Activated CD4-positive, alpha-beta T cell treated with anti-CD3 and anti-CD28 coated beads, Interleukin-2, amount 10 ng/mL, durations not matched to agents 7 days and 5 days (primary cell): Measurements from ENCODE around the gene CANT1. TPM values are rescaled to one million over a fixed set of nuclear protein-coding genes. Genes with fewer than 3 reads are reported as not detected.
A peak's percentile ranks its signal among the peaks of the same experiment; 100 is the strongest.

Source experiments
- CTCF ChIA-PET: fragments of 350-600 bp; sonication (Branson Sonifier 250); formaldehyde crosslinking; loops from one replicate; lab custom pipeline; 2021; ENCODE audit warnings: antibody characterized with exemption; lab: Charles Lee
- POLR2A ChIA-PET: fragments of 350-600 bp; sonication (Branson Sonifier 250); formaldehyde crosslinking; loops from one replicate; lab custom pipeline; 2021; ENCODE audit warnings: antibody characterized with exemption; lab: Charles Lee
- DNase-seq: peaks from one replicate; pipeline ENCODE4 v3.0.0-alpha.2; 2020
- H3K27ac Mint-ChIP-seq: one replicate; pipeline ENCODE4 v1.8.0; 2021; ENCODE audit warnings: mild to moderate bottlenecking, moderate library complexity, mixed read lengths
- H3K27me3 Mint-ChIP-seq: one replicate; pipeline ENCODE4 v1.8.0; 2021; ENCODE audit warnings: mixed read lengths
- H3K36me3 Mint-ChIP-seq: one replicate; pipeline ENCODE4 v1.8.0; 2021; ENCODE audit warnings: low read depth, mixed read lengths
- H3K4me1 Mint-ChIP-seq: one replicate; pipeline ENCODE4 v1.8.0; 2021; ENCODE audit warnings: mixed read lengths
- H3K4me3 Mint-ChIP-seq: one replicate; pipeline ENCODE4 v1.8.0; 2021; ENCODE audit warnings: mild to moderate bottlenecking, moderate library complexity, mixed read lengths
- H3K9me3 Mint-ChIP-seq: one replicate; pipeline ENCODE4 v1.8.0; 2021; ENCODE audit warnings: mixed read lengths
- total RNA-seq, 2 experiments: library from RNA; stranded (reverse); gene quantifications; one replicate each; pipeline ENCODE4 v1.2.3, GENCODE V29; 2021

The CANT1 gene
- total RNA-seq, 2 experiments from 2014 or later: 68.1 to 71.5 TPM

GRCh38 chr17:79007504-79008381 lies 1.8 kb downstream of the CANT1 start:
- Mint-ChIP-seq H3K4me3 (peak overlapping the region; percentile 96), H3K4me1 (peaks cover 57% of the 10 kb centered on the region), H3K9me3 (no peaks in the 10 kb centered on the region), H3K27me3 (peaks cover 5% of the 10 kb centered on the region), H3K27ac (peak overlapping the region; percentile 96), H3K36me3 (peaks cover 15% of the 10 kb centered on the region)
- ChIA-PET POLR2A (no interaction called here), CTCF (interaction anchor here (1.0 to 1.2 kb wide), 2 partner anchors 11 to 26 kb away, joined by 3 to 4 read pairs; no protein-coding TSS in a partner anchor)
- DNase-seq: peak; percentile 20

- ChIA-PET POLR2A (no interaction called here), CTCF (interaction anchor here (1.0 to 1.2 kb wide), 2 partner anchors 10 to 25 kb away, joined by 3 to 4 read pairs; no protein-coding TSS in a partner anchor)
- H3K36me3 Mint-ChIP-seq: peaks cover 15% of the 10 kb centered on the region
- H3K27me3 Mint-ChIP-seq: peaks cover under 1% of the 10 kb centered on the region
- H3K27ac Mint-ChIP-seq: peak overlapping the region; percentile 74
- DNase-seq: no peak
- H3K4me3 Mint-ChIP-seq: peak overlapping the region; percentile 96
- peaks cover 57% of the 10 kb centered on the region for H3K4me1 Mint-ChIP-seq
- H3K9me3 Mint-ChIP-seq: no peaks in the 10 kb centered on the region
Observed at GRCh38 chr17:79006794-79007503, 2.6 kb downstream of the CANT1 start.

GRCh38 chr17:79006046-79006445 lies 3.5 kb downstream of the CANT1 start:
- ChIA-PET POLR2A (no interaction called here), CTCF (no interaction called here)
- Mint-ChIP-seq H3K27me3 (no peaks in the 10 kb centered on the region), H3K4me1 (peaks cover 60% of the 10 kb centered on the region), H3K27ac (peak overlapping the region; percentile 67), H3K9me3 (no peaks in the 10 kb centered on the region), H3K36me3 (peaks cover 20% of the 10 kb centered on the region), H3K4me3 (no peak overlapping the region)
- DNase-seq: no peak

GRCh38 chr17:79005063-79005861 lies 4.3 kb downstream of the CANT1 start:
- Mint-ChIP-seq H3K4me3 (no peak overlapping the region), H3K4me1 (peaks cover 56% of the 10 kb centered on the region), H3K36me3 (peaks cover 23% of the 10 kb centered on the region), H3K27me3 (no peaks in the 10 kb centered on the region), H3K9me3 (no peaks in the 10 kb centered on the region), H3K27ac (peak overlapping the region; percentile 67)
- DNase-seq: peak; percentile 32
- ChIA-PET POLR2A (no interaction called here), CTCF (interaction anchor here (0.9 kb wide), 1 partner anchor 10 kb away, joined by 3 read pairs; no protein-coding TSS in a partner anchor)

- Mint-ChIP-seq H3K4me1 (peaks cover 49% of the 10 kb centered on the region), H3K36me3 (peaks cover 30% of the 10 kb centered on the region), H3K4me3 (no peak overlapping the region), H3K9me3 (no peaks in the 10 kb centered on the region), H3K27me3 (no peaks in the 10 kb centered on the region), H3K27ac (no peak overlapping the region)
- no peak for DNase-seq
- ChIA-PET CTCF (no interaction called here), POLR2A (no interaction called here)
Observed at GRCh38 chr17:79003661-79004411, 5.7 kb downstream of the CANT1 start.

GRCh38 chr17:79002796-79003593 lies 6.6 kb downstream of the CANT1 start:
- H3K9me3 Mint-ChIP-seq: no peaks in the 10 kb centered on the region
- peaks cover 40% of the 10 kb centered on the region for H3K4me1 Mint-ChIP-seq
- POLR2A ChIA-PET: no interaction called here
- H3K4me3 Mint-ChIP-seq: no peak overlapping the region
- H3K27me3 Mint-ChIP-seq: no peaks in the 10 kb centered on the region
- DNase-seq: no peak
- no peak overlapping the region for H3K27ac Mint-ChIP-seq
- peaks cover 25% of the 10 kb centered on the region for H3K36me3 Mint-ChIP-seq
- CTCF ChIA-PET: no interaction called here

GRCh38 chr17:79002291-79002690 lies 7.3 kb downstream of the CANT1 start:
- no peak for DNase-seq
- CTCF ChIA-PET: interaction anchor here (1.3 kb wide), 1 partner anchor 23 kb away, joined by 3 read pairs; the partner anchor contains the start of gene LGALS3BP
- Mint-ChIP-seq H3K9me3 (no peaks in the 10 kb centered on the region), H3K4me1 (peaks cover 33% of the 10 kb centered on the region), H3K36me3 (peaks cover 24% of the 10 kb centered on the region), H3K27me3 (no peaks in the 10 kb centered on the region), H3K4me3 (no peak overlapping the region), H3K27ac (no peak overlapping the region)
- POLR2A ChIA-PET: no interaction called here

GRCh38 chr17:79001190-79002020 lies 8.2 kb downstream of the CANT1 start:
- Mint-ChIP-seq H3K36me3 (peaks cover 27% of the 10 kb centered on the region), H3K9me3 (no peaks in the 10 kb centered on the region), H3K4me3 (no peak overlapping the region), H3K4me1 (peaks cover 24% of the 10 kb centered on the region), H3K27me3 (no peaks in the 10 kb centered on the region), H3K27ac (no peak overlapping the region)
- ChIA-PET CTCF (interaction anchor here (1.3 kb wide), 2 partner anchors 10 to 22 kb away, joined by 3 read pairs; partner anchors contain the start of gene LGALS3BP), POLR2A (no interaction called here)
- no peak for DNase-seq

- ChIA-PET POLR2A (no interaction called here), CTCF (interaction anchor here (1.3 kb wide), 2 partner anchors 9 to 21 kb away, joined by 3 read pairs; partner anchors contain the start of gene LGALS3BP)
- Mint-ChIP-seq H3K4me1 (peaks cover 16% of the 10 kb centered on the region), H3K27me3 (no peaks in the 10 kb centered on the region), H3K27ac (no peak overlapping the region), H3K36me3 (peaks cover 30% of the 10 kb centered on the region), H3K9me3 (no peaks in the 10 kb centered on the region), H3K4me3 (no peak overlapping the region)
- no peak for DNase-seq
Observed at GRCh38 chr17:79000396-79001189, 9.0 kb downstream of the CANT1 start.

GRCh38 chr17:78999947-79000395 lies 9.6 kb downstream of the CANT1 start:
- POLR2A ChIA-PET: no interaction called here
- Mint-ChIP-seq H3K4me1 (peaks cover 11% of the 10 kb centered on the region), H3K9me3 (no peaks in the 10 kb centered on the region), H3K36me3 (peaks cover 32% of the 10 kb centered on the region), H3K4me3 (no peak overlapping the region), H3K27ac (no peak overlapping the region), H3K27me3 (no peaks in the 10 kb centered on the region)
- CTCF ChIA-PET: interaction anchor here (1.3 kb wide), 1 partner anchor 8 kb away, joined by 3 read pairs; no protein-coding TSS in a partner anchor
- DNase-seq: no peak
